HAP-1 (cell line): ENCODE measurements around the gene JPH3.
"Not testable (repeated sequence)": the region's sequence is repeated elsewhere in the genome, so short reads cannot be mapped to it uniquely, and the experiment has no call there.

ENCODE experiments used
- DNase-seq, 2 experiments: peaks; one replicate each; pipeline ENCODE4 v3.0.0-alpha.2; 2016 to 2020; ENCODE audit warnings: low spot score in 2 of 2
- H3K27me3 ChIP-seq: fragments of 250-450 bp; sonication (Bioruptor Pico); 2 replicates; pipeline ENCODE4 v1.5.1; 2020; ENCODE audit warnings: low read depth, mild to moderate bottlenecking, moderate library complexity
- H3K36me3 ChIP-seq: fragments of 250-450 bp; sonication (Bioruptor Pico); replicated peaks from 2 replicates; pipeline ENCODE4 v1.5.1; 2020; ENCODE audit warnings: mild to moderate bottlenecking
- H3K4me1 ChIP-seq: fragments of 250-450 bp; sonication (Bioruptor Pico); 2 replicates; pipeline ENCODE4 v1.5.1; 2020; ENCODE audit warnings: mild to moderate bottlenecking
- H3K4me3 ChIP-seq: fragments of 250-450 bp; sonication (Bioruptor Pico); 2 replicates; pipeline ENCODE4 v1.5.1; 2020; ENCODE audit warnings: mild to moderate bottlenecking, moderate library complexity
- H3K9me3 ChIP-seq: fragments of 250-450 bp; sonication (Bioruptor Pico); 2 replicates; pipeline ENCODE4 v1.5.1; 2020; ENCODE audit warnings: mild to moderate bottlenecking, moderate library complexity
- in situ Hi-C: fragments of 300-500 bp; cut with MboI; formaldehyde crosslinking; loops from 3 replicates; pipeline ENCODE4 v1.14.3; 2020; ENCODE audit warnings: low sequenced_read_pairs, inconsistent platforms, mixed read lengths

The JPH3 gene

GRCh38 chr16:87669672-87670071 lies 67.4 kb downstream of the JPH3 start:
- Histone ChIP-seq H3K27me3 (no peaks in the 10 kb centered on the region), H3K36me3 (no peaks in the 10 kb centered on the region), H3K4me3 (no peak overlapping the region), H3K4me1 (no peaks in the 10 kb centered on the region), H3K9me3 (no peaks in the 10 kb centered on the region)
- in situ Hi-C loops, result no loop called here
- DNase-seq, result no peak

DNA sequence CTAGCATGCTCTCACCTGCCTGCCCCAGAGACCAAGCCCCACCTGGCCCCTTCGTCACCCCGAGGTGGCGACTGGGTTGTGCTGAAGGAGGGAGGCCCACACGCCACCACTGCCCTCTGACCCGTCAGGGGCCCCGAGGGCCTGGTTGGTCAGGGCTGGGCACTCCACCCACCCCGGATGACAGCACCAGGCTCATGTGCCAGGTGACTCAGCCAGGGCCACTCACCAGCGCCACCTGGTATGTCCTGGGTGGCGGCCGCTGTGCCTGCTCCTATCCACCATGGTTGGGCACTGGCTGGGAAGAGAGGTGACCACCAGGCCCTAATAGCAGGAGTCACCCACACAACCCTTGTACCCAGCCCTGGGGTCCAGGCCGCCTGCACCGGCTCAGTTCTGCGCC lies 68.9 kb downstream of the JPH3 start:
- Histone ChIP-seq H3K4me3 (no peak overlapping the region), H3K27me3 (no peaks in the 10 kb centered on the region), H3K36me3 (no peaks in the 10 kb centered on the region), H3K9me3 (no peaks in the 10 kb centered on the region), H3K4me1 (no peaks in the 10 kb centered on the region)
- no peak for DNase-seq
- in situ Hi-C loops, result no loop called here

GRCh38 chr16:87671715-87672270 lies 69.5 kb downstream of the JPH3 start:
- in situ Hi-C loops, result no loop called here
- Histone ChIP-seq H3K27me3 (no peaks in the 10 kb centered on the region), H3K4me3 (no peak overlapping the region), H3K9me3 (no peaks in the 10 kb centered on the region), H3K4me1 (no peaks in the 10 kb centered on the region), H3K36me3 (no peaks in the 10 kb centered on the region)
- DNase-seq, result no peak

- in situ Hi-C loops, result no loop called here
- no peaks in the 10 kb centered on the region for H3K9me3 ChIP-seq
- no peaks in the 10 kb centered on the region for H3K27me3 ChIP-seq
- no peak for DNase-seq
- H3K4me1 ChIP-seq, result no peaks in the 10 kb centered on the region
- no peaks in the 10 kb centered on the region for H3K36me3 ChIP-seq
- no peak overlapping the region for H3K4me3 ChIP-seq
Measured at GRCh38 chr16:87674419-87674818, 72.1 kb downstream of the JPH3 start.

GRCh38 chr16:87675111-87675719 lies 72.9 kb downstream of the JPH3 start:
- DNase-seq, result no peak
- in situ Hi-C loops, result no loop called here
- Histone ChIP-seq H3K4me3 (no peak overlapping the region), H3K4me1 (no peaks in the 10 kb centered on the region), H3K36me3 (no peaks in the 10 kb centered on the region), H3K9me3 (no peaks in the 10 kb centered on the region), H3K27me3 (no peaks in the 10 kb centered on the region)

- no peak for DNase-seq
- no peaks in the 10 kb centered on the region for H3K9me3 ChIP-seq
- in situ Hi-C loops, result no loop called here
- no peaks in the 10 kb centered on the region for H3K27me3 ChIP-seq
- no peak overlapping the region for H3K4me3 ChIP-seq
- no peaks in the 10 kb centered on the region for H3K36me3 ChIP-seq
- no peaks in the 10 kb centered on the region for H3K4me1 ChIP-seq
Measured at GRCh38 chr16:87677830-87678229, 75.5 kb downstream of the JPH3 start.

DNA sequence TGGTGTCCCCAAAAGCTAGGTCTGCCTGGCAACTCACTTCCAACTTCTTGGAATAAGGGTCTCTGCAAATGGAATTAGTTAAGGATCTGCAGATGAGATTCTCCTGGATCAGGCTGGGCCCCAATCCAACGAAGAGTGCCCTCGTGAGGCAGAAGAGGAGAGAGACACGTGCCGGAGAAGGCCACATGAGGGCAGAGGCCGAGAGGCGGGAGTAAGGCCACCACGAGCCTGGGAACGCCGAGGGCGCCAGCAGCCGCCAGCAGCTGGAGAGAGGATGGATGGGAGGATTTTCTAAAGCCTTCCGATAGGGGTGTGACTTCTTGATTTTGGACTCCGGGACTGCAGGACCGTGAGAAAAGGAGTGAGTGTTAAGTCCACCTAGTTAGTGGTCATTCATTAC lies 76.3 kb downstream of the JPH3 start:
- H3K4me3 ChIP-seq, result no peak overlapping the region
- no peaks in the 10 kb centered on the region for H3K36me3 ChIP-seq
- H3K4me1 ChIP-seq, result no peaks in the 10 kb centered on the region
- H3K27me3 ChIP-seq, result no peaks in the 10 kb centered on the region
- in situ Hi-C loops, result no loop called here
- no peak for DNase-seq
- no peaks in the 10 kb centered on the region for H3K9me3 ChIP-seq

DNA sequence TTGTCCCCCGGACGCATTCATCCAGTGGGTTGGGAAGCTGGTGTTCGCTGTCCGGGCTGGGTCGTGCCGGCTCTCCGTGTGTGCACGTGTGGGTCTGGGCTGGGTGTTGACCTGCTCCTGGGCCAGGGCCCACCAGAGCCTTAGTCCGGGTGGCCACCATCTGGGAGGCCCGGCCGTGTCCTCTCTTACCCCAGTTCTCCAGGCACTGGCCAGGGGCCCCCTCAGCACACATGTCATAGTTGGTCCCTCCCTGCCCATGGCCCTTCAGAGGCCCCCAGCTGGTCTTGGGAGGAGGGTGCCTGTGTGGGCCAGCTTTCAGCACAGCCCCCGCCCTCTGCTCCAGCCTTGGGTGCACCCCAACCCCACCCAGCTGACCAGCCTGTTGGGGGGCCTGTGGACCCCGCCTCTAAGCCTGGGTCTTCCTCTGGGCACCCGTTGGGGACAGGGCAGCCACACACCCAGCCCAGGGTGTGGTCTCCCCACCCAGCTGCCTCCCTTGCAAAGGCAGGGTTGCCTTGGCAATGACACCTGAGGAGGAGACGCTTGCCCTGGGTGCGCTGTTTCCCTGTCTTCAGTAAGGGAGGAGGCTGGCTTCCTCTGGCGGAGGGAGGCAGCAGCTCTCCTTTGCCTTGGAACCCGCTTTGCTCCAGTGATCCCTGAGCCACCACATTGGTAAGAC lies 77.4 kb downstream of the JPH3 start:
- Histone ChIP-seq H3K4me1 (no peaks in the 10 kb centered on the region), H3K36me3 (no peaks in the 10 kb centered on the region), H3K9me3 (no peaks in the 10 kb centered on the region), H3K27me3 (no peaks in the 10 kb centered on the region), H3K4me3 (no peak overlapping the region)
- DNase-seq, result no peak
- in situ Hi-C loops, result no loop called here

DNA sequence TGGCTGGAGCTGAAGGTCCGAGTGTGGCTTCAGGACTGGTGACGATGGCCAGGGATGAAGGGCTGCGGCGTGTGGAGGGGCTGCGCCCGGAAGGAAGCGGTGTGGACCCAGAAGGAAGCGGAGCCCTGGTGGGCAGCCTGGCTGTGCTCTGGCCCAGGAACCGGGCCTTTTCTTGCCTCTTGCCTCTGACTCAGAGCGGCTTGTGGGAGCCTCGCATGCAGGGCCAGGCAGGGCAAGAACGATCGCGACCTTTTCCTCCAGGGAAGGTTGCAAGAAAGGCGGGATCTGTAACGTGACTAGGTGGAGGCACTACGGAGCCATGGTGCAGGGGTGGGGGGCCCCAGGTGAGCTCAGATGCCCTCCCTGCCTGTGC lies 78.0 kb downstream of the JPH3 start:
- DNase-seq, result no peak
- no peaks in the 10 kb centered on the region for H3K27me3 ChIP-seq
- H3K36me3 ChIP-seq, result no peaks in the 10 kb centered on the region
- no peaks in the 10 kb centered on the region for H3K9me3 ChIP-seq
- no peak overlapping the region for H3K4me3 ChIP-seq
- in situ Hi-C loops, result no loop called here
- no peaks in the 10 kb centered on the region for H3K4me1 ChIP-seq

- H3K27me3 ChIP-seq, H3K4me1 ChIP-seq, in situ Hi-C loops, H3K4me3 ChIP-seq, DNase-seq, H3K9me3 ChIP-seq, H3K36me3 ChIP-seq: not testable (repeated sequence)
Measured at GRCh38 chr16:87681051-87681602, 78.8 kb downstream of the JPH3 start.

GRCh38 chr16:87681981-87682570 lies 79.8 kb downstream of the JPH3 start:
- in situ Hi-C loops, result no loop called here
- peak in 1 of 2 experiments; percentile 44 for DNase-seq
- no peaks in the 10 kb centered on the region for H3K27me3 ChIP-seq
- H3K36me3 ChIP-seq, result no peaks in the 10 kb centered on the region
- H3K4me1 ChIP-seq, result no peaks in the 10 kb centered on the region
- no peaks in the 10 kb centered on the region for H3K9me3 ChIP-seq
- H3K4me3 ChIP-seq, result no peak overlapping the region

- no peaks in the 10 kb centered on the region for H3K9me3 ChIP-seq
- no peaks in the 10 kb centered on the region for H3K27me3 ChIP-seq
- no peaks in the 10 kb centered on the region for H3K36me3 ChIP-seq
- no peak for DNase-seq
- no peaks in the 10 kb centered on the region for H3K4me1 ChIP-seq
- H3K4me3 ChIP-seq, result no peak overlapping the region
- in situ Hi-C loops, result no loop called here
Measured at GRCh38 chr16:87682852-87683399, 80.6 kb downstream of the JPH3 start.

GRCh38 chr16:87684106-87684677 lies 81.9 kb downstream of the JPH3 start:
- Histone ChIP-seq H3K27me3 (no peaks in the 10 kb centered on the region), H3K9me3 (no peaks in the 10 kb centered on the region), H3K4me1 (no peaks in the 10 kb centered on the region), H3K4me3 (no peak overlapping the region), H3K36me3 (no peaks in the 10 kb centered on the region)
- no peak for DNase-seq
- in situ Hi-C loops, result no loop called here
